Measurements from ENCODE around the gene CD80.

Gene CD80

GRCh38 chr3:119508172-119508845, 51.1 kb downstream of the CD80 start:
- Histone ChIP-seq H3K9me3 (ENCODE audit: control insufficient read depth, insufficient read depth, low read length) (no peaks in the 10 kb centered on the region), H4K20me1 (ENCODE audit: control insufficient read depth, insufficient read depth, low read depth, low read length) (no peaks in the 10 kb centered on the region), H3F3A (ENCODE audit: control insufficient read depth, insufficient read depth) (no peaks in the 10 kb centered on the region; the same call in 1 of the 2 replicates), H3K27me3 (ENCODE audit: control insufficient read depth, low read length) (no peaks in the 10 kb centered on the region), H3K4me1 (ENCODE audit: control insufficient read depth, low read length) (no peaks in the 10 kb centered on the region), H3K27ac (ENCODE audit: low read depth, low read length) (no peak overlapping the region), H3K4me3 (ENCODE audit: low read length) (no peak overlapping the region), H3K36me3 (ENCODE audit: control insufficient read depth, low read length) (peaks cover 81% of the 10 kb centered on the region), H3K9me2 (replicated peaks; ENCODE audit: control insufficient read depth, low read length) (no peaks in the 10 kb centered on the region), H3K4me2 (ENCODE audit: low read length) (no peak overlapping the region), H3K79me2 (ENCODE audit: control insufficient read depth, low read length) (peaks cover 16% of the 10 kb centered on the region)
- TF ChIP-seq EZH2phosphoT487 (IDR thresholded peaks at IDR 0.05; ENCODE audit: borderline replicate concordance, low read length) (no peak), CTCF (IDR thresholded peaks at IDR 0.05; ENCODE audit: low read depth, low read length, poor library complexity, severe bottlenecking) (no peak)

DNA sequence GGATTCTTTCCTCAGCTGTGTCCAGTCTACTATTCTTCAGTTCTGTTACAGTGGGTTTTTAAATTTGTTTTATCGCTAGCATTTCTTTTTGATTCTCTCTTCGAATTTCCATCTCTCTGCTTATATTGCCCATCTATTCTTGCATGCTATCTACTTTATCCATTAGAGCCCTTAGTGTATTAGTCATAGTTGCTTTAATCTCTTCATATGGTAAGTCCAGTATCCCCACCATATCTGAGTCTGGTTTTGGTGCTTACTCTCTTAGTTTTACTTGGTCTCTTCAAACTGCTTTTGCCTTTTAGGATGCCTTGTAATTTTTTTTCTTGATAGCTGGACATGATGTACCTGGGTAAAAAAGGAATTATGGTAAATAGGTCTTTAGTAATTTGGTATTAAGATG, 52.0 kb downstream of the CD80 start:
- Histone ChIP-seq H3K4me1 (ENCODE audit: control insufficient read depth, low read length) (no peaks in the 10 kb centered on the region), H3K4me3 (ENCODE audit: low read length) (no peak overlapping the region), H3K9me2 (replicated peaks; ENCODE audit: control insufficient read depth, low read length) (no peaks in the 10 kb centered on the region), H3K27ac (ENCODE audit: low read depth, low read length) (no peak overlapping the region), H3K4me2 (ENCODE audit: low read length) (no peak overlapping the region), H4K20me1 (ENCODE audit: control insufficient read depth, insufficient read depth, low read depth, low read length) (no peaks in the 10 kb centered on the region), H3K27me3 (ENCODE audit: control insufficient read depth, low read length) (no peaks in the 10 kb centered on the region), H3F3A (ENCODE audit: control insufficient read depth, insufficient read depth) (no peaks in the 10 kb centered on the region; the same call in 1 of the 2 replicates), H3K79me2 (ENCODE audit: control insufficient read depth, low read length) (peaks cover 21% of the 10 kb centered on the region), H3K36me3 (ENCODE audit: control insufficient read depth, low read length) (peaks cover 82% of the 10 kb centered on the region), H3K9me3 (ENCODE audit: control insufficient read depth, insufficient read depth, low read length) (no peaks in the 10 kb centered on the region)
- TF ChIP-seq CTCF (IDR thresholded peaks at IDR 0.05; ENCODE audit: low read depth, low read length, poor library complexity, severe bottlenecking): no peak
- TF ChIP-seq EZH2phosphoT487 (IDR thresholded peaks at IDR 0.05; ENCODE audit: borderline replicate concordance, low read length): no peak

GRCh38 chr3:119506631-119507030, 52.8 kb downstream of the CD80 start:
- Histone ChIP-seq H3K27me3 (ENCODE audit: control insufficient read depth, low read length) (no peaks in the 10 kb centered on the region), H3K4me3 (ENCODE audit: low read length) (no peak overlapping the region), H3F3A (ENCODE audit: control insufficient read depth, insufficient read depth) (no peaks in the 10 kb centered on the region; the same call in 1 of the 2 replicates), H3K9me3 (ENCODE audit: control insufficient read depth, insufficient read depth, low read length) (no peaks in the 10 kb centered on the region), H3K36me3 (ENCODE audit: control insufficient read depth, low read length) (peaks cover 82% of the 10 kb centered on the region), H3K27ac (ENCODE audit: low read depth, low read length) (no peak overlapping the region), H3K9me2 (replicated peaks; ENCODE audit: control insufficient read depth, low read length) (no peaks in the 10 kb centered on the region), H3K4me1 (ENCODE audit: control insufficient read depth, low read length) (no peaks in the 10 kb centered on the region), H3K4me2 (ENCODE audit: low read length) (no peak overlapping the region), H4K20me1 (ENCODE audit: control insufficient read depth, insufficient read depth, low read depth, low read length) (no peaks in the 10 kb centered on the region), H3K79me2 (ENCODE audit: control insufficient read depth, low read length) (peaks cover 24% of the 10 kb centered on the region)
- no peak for TF ChIP-seq EZH2phosphoT487 (IDR thresholded peaks at IDR 0.05; ENCODE audit: borderline replicate concordance, low read length)
- no peak for TF ChIP-seq CTCF (IDR thresholded peaks at IDR 0.05; ENCODE audit: low read depth, low read length, poor library complexity, severe bottlenecking)

Measured in DOHH2 (cell line).